GM19372 (cell line): Measurements from ENCODE around the gene CLEC16A.

Source experiments
- ATAC-seq: cut with Tn5 transposase; IDR thresholded peaks from one replicate; pipeline ENCODE4 v1.9.1; 2021; ENCODE audit warnings: mild to moderate bottlenecking, low read depth, moderate library complexity; ENCODE audit not compliant: unreplicated experiment

Gene CLEC16A

GRCh38 chr16:11145819-11146211 lies 201.5 kb downstream of the CLEC16A start:
- no peak for ATAC-seq

GRCh38 chr16:11147033-11147753 lies 202.8 kb downstream of the CLEC16A start:
- no peak for ATAC-seq

GRCh38 chr16:11147754-11148444 lies 203.5 kb downstream of the CLEC16A start:
- ATAC-seq: no peak

GRCh38 chr16:11149011-11149616 lies 204.8 kb downstream of the CLEC16A start:
- no peak for ATAC-seq

GRCh38 chr16:11150190-11150589 lies 205.8 kb downstream of the CLEC16A start:
- no peak for ATAC-seq

- no peak for ATAC-seq
Observed at GRCh38 chr16:11151156-11151884, 207.0 kb downstream of the CLEC16A start.

GRCh38 chr16:11151885-11152629 lies 207.7 kb downstream of the CLEC16A start:
- ATAC-seq: no peak

GRCh38 chr16:11152677-11153331 lies 208.4 kb downstream of the CLEC16A start:
- no peak for ATAC-seq

- ATAC-seq: no peak
Observed at GRCh38 chr16:11155284-11155806, 211.0 kb downstream of the CLEC16A start.

- ATAC-seq: no peak
Observed at GRCh38 chr16:11156401-11156800, 212.0 kb downstream of the CLEC16A start.

GRCh38 chr16:11157143-11157542 lies 212.8 kb downstream of the CLEC16A start:
- ATAC-seq: no peak

- no peak for ATAC-seq
Observed at GRCh38 chr16:11158018-11158417, 213.7 kb downstream of the CLEC16A start.

- ATAC-seq: no peak
Observed at GRCh38 chr16:11159282-11159681, 214.9 kb downstream of the CLEC16A start.

GRCh38 chr16:11160676-11161115 lies 216.3 kb downstream of the CLEC16A start:
- ATAC-seq: no peak

- ATAC-seq: no peak
Observed at GRCh38 chr16:11161439-11161838, 217.1 kb downstream of the CLEC16A start.

- no peak for ATAC-seq
Observed at GRCh38 chr16:11161974-11162373, 217.6 kb downstream of the CLEC16A start.

- ATAC-seq: no peak
Observed at GRCh38 chr16:11162586-11163268, 218.4 kb downstream of the CLEC16A start.

- ATAC-seq: no peak
Observed at GRCh38 chr16:11163761-11164261, 219.4 kb downstream of the CLEC16A start.
